OCI-LY3 (cell line): Measurements from ENCODE around the gene POFUT2.

Experiments
- CTCF ChIP-seq: fragments of 200-600, 300-600 bp; sonication (generic); IDR thresholded peaks from 2 replicates; pipeline ENCODE4 v1.5.1; 2014; ENCODE audit warnings: antibody characterized with exemption, low read length, low read depth
- EZH2phosphoT487 ChIP-seq: fragments of 200-600 bp; shearing (Covaris generic); IDR thresholded peaks from 2 replicates; pipeline ENCODE4 v1.6.1; 2018; ENCODE audit warnings: antibody characterized with exemption, mixed run types, low read depth

GRCh38 chr21:45255381-45256020 lies 32.2 kb downstream of the POFUT2 start:
- TF ChIP-seq CTCF (no peak), EZH2phosphoT487 (no peak)
